GM18498 (cell line): Measurements from ENCODE around the gene VAPA.

Experiments
- ATAC-seq: cut with Tn5 transposase; IDR thresholded peaks from one replicate; pipeline ENCODE4 v1.9.1; 2021; ENCODE audit warnings: mild to moderate bottlenecking, moderate library complexity; ENCODE audit not compliant: unreplicated experiment

The VAPA gene

GRCh38 chr18:9996094-9996493, 82.3 kb downstream of the VAPA start:
- ATAC-seq, result no peak

DNA sequence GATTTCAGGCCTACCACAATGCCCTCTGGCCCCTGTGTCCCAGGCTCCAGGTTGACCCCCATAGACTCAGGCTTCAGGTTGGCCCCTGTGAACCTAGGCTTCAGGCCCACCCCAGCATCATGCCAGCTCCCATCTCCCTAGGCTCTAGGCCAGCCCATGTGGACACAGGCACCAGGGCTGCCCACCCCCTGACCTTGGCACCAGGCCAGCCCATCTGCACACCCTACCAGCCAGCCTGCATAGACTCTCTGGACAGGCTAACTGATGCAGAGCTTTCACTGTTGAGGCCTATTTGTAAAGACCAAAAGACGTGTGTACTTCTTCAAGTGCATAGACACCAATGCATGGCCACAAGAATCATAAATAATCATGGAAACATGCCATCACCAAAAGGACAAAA, 83.9 kb downstream of the VAPA start:
- ATAC-seq, result no peak

GRCh38 chr18:9998330-9998729, 84.5 kb downstream of the VAPA start:
- no peak for ATAC-seq

DNA sequence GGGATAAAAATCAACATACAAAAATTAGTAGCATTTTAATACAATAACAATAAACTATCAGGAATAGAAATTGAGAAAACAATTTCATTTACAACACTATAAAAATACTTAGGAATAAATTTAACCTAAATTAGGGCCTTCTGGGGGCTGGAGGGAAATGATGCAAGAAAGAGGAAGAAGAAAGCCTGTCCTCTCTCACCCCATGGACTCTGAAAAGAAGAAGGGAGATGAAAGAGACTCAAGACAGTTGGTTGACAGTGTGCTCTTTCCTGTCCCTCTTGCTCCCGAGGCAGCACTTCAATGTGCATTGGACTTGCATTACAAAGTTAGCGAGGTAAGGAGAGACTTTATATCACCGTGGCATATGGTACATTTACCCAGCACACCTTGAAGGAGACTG, 88.5 kb downstream of the VAPA start:
- ATAC-seq, result no peak

GRCh38 chr18:10003281-10003680, 89.5 kb downstream of the VAPA start:
- ATAC-seq, result no peak

GRCh38 chr18:10003866-10004265, 90.0 kb downstream of the VAPA start:
- ATAC-seq, result no peak

DNA sequence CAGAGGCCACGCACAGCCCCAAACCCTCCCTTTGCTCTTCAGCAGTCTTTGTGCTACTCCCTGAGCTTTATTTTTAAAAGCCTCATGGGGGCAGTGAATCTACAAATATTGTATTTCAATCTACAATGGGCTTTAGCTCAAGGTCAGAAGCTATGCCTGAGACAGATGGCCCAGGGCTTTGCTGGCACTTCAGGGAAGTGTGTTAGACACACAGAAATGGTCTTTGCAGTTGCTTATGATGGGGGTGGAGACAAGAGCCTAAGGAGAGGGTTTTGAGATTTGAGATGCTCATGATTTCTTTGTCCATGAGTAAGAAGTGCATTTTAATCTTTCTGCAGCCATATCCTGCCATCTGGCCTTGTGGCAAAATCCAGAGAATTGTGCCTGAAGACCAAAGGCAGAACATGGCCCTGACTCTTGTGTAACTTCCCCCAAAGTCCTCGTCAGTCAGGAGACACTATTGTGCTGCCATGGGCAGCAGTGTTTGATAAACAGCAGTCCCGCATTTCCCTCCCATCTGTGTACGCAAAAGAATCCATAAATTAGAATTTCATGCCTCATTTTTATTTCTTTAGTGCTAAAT, 92.6 kb downstream of the VAPA start:
- ATAC-seq, result no peak

- no peak for ATAC-seq
These were observed 94.3 kb downstream of the VAPA start for GRCh38 chr18:10008006-10008647.
